GM12874 (cell line): Measurements from ENCODE around the gene LRRC4.

Experiments used
- TF ChIP-seq, protein P1 (sequence below): IDR thresholded peaks from 2 replicates; pipeline ENCODE4 v1.5.1; 2011; ENCODE audit warnings: low read depth, mild to moderate bottlenecking, control low read depth, low read length, moderate library complexity; ENCODE audit not compliant: insufficient read depth

Gene LRRC4

DNA sequence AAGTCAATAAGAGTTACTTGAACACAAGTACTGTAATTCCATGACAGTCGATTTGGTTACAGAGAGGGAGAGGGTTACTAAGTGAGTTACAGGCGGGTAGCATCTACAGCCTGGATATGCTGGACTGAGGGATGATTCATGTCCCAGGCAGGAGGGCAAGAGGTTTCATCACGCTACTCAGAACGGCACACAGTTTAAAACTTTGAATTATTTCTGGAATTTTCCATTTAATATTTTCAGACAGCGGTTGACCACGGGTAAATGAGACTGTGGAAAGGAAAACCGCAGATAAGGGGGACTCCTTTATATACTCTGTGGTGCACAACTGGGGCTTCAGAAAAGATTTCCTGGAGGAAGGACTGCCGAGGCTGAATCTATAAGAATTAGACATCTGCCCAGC is 25.7 kb upstream of the LRRC4 start:
- TF ChIP-seq, protein P1, sequence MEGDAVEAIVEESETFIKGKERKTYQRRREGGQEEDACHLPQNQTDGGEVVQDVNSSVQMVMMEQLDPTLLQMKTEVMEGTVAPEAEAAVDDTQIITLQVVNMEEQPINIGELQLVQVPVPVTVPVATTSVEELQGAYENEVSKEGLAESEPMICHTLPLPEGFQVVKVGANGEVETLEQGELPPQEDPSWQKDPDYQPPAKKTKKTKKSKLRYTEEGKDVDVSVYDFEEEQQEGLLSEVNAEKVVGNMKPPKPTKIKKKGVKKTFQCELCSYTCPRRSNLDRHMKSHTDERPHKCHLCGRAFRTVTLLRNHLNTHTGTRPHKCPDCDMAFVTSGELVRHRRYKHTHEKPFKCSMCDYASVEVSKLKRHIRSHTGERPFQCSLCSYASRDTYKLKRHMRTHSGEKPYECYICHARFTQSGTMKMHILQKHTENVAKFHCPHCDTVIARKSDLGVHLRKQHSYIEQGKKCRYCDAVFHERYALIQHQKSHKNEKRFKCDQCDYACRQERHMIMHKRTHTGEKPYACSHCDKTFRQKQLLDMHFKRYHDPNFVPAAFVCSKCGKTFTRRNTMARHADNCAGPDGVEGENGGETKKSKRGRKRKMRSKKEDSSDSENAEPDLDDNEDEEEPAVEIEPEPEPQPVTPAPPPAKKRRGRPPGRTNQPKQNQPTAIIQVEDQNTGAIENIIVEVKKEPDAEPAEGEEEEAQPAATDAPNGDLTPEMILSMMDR = no peak

GRCh38 chr7:128055637-128056036 is 24.4 kb upstream of the LRRC4 start:
- TF ChIP-seq, protein P1 = no peak

- TF ChIP-seq, protein P1 = no peak
Observed at GRCh38 chr7:128054511-128054910, 23.3 kb upstream of the LRRC4 start.

DNA sequence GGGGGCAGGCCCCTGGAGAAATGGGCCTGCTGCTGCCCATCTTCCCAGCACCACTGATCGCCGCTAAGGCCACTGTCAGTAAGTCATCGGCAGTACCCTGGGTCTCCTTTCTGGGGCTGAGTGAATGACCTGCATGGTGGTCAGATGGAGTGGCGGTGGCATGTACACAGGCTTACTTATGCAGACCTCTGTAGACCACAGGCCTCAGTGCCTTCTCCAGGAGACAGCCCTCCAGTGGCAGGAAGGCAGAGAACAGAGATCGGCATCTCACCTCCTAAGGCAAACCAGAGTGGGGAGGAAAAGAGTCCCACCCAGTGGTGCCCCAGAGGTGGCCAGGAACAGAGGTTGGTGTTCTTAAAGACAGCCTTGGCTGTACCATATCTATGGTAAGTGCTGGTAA is 22.8 kb upstream of the LRRC4 start:
- TF ChIP-seq, protein P1 = no peak

- TF ChIP-seq, protein P1 = no peak
Observed at GRCh38 chr7:128053023-128053422, 21.8 kb upstream of the LRRC4 start.

DNA sequence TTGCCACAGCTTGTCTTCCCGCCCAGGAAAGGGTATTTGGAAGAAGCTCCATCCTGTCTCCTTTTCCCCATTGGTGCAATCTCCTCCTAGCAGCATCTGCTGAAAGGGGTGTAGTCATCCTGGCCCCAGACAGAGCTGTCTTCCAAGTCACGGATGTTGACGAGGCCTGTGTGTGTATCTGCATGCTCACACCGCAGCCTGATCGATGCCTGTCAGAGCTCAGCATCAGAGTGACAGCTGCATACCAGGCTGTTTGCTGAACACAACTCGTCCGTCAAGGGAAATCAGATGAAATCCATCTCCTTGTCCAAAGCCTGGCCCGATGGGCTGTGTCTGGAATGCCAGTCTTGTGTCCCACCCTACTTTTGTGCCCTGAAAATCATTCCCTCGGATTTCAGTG is 21.2 kb upstream of the LRRC4 start:
- TF ChIP-seq, protein P1 = no peak

- TF ChIP-seq, protein P1 = no peak
Observed at GRCh38 chr7:128045766-128046165, 14.5 kb upstream of the LRRC4 start.

DNA sequence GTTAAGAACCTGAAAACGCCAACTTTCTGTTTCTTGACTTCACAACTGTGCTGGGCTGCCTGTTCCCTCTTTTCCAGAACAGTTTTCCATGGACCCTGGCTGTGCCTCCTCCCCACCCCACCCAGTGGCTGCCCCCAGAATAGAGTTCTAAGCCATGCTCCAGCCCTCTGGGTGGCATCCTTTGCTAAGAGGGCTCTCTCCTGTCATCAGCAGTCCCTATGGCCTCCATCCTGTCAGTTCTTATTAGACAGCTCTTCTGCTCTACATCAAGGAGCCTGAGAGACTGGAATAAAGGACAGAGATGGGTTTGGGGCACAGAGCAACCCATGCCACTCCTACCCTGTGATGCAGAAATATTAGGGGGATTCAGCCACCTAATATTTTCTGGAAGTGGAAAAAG is 13.9 kb upstream of the LRRC4 start:
- TF ChIP-seq, protein P1 = no peak
